SK-N-MC (cell line): ENCODE results near the gene XRCC1.

Source experiments
- EZH2 ChIP-seq: fragments of 200-600 bp; sonication (generic); IDR thresholded peaks from one replicate; pipeline ENCODE4 v1.6.1; 2017; ENCODE audit warnings: antibody characterized with exemption
- FOXP2 ChIP-seq: optimal IDR thresholded peaks from 2 replicates; pipeline ENCODE3; 2011; ENCODE audit warnings: mild to moderate bottlenecking, moderate library complexity; ENCODE audit not compliant: insufficient read depth; ENCODE audit errors: extremely low read length, control extremely low read depth
- POLR2AphosphoS5 ChIP-seq: IDR thresholded peaks from 2 replicates; pipeline ENCODE4 v1.6.1; 2012; ENCODE audit warnings: mild to moderate bottlenecking, low read depth, low read length, borderline replicate concordance

DNA sequence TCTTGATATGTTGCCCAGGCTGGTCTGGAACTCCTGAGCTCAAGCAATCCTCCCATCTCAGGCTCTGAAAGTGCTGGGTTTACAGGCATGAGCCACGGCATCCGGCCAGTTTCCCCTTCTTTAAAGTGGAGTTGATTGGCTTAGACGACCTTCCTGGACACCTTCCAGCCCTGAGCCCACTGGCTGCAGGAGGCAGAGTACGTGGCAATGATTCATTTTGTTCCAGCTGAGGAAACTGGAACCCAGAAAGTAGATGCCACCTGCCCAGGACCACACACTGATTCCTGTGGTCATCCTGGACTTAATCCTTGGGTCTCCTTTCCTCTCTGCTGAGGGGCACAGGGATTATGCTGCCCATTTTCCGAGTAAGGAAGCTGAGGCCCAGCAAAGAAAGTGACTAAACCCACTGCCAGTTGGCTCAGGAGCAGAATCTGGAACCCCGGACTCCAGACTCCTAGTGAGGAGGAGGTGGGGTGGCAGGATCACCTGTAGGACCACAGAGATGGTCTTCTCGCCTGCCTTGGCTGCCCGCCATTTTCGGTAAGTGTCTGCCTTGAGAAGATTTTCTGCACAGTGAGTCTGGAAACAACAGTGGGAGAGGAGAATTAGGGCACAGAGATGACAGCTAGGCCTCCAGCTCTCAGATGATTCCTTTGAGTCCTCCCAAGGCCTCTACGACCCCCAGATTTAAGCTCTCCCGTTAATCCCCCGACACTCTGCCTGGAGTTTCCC is 737 bp downstream of the XRCC1 start:
- TF ChIP-seq EZH2 (no peak), POLR2AphosphoS5 (no peak), FOXP2 (no peak)
